GM12872 (cell line): Measurements from ENCODE around the gene KCP.

Experiments
- TF ChIP-seq, protein P1 (sequence below): IDR thresholded peaks from 3 replicates; pipeline ENCODE4 v1.5.1; 2011; ENCODE audit warnings: low read depth, mild to moderate bottlenecking, low read length, moderate library complexity; ENCODE audit not compliant: insufficient read depth

The KCP gene

DNA sequence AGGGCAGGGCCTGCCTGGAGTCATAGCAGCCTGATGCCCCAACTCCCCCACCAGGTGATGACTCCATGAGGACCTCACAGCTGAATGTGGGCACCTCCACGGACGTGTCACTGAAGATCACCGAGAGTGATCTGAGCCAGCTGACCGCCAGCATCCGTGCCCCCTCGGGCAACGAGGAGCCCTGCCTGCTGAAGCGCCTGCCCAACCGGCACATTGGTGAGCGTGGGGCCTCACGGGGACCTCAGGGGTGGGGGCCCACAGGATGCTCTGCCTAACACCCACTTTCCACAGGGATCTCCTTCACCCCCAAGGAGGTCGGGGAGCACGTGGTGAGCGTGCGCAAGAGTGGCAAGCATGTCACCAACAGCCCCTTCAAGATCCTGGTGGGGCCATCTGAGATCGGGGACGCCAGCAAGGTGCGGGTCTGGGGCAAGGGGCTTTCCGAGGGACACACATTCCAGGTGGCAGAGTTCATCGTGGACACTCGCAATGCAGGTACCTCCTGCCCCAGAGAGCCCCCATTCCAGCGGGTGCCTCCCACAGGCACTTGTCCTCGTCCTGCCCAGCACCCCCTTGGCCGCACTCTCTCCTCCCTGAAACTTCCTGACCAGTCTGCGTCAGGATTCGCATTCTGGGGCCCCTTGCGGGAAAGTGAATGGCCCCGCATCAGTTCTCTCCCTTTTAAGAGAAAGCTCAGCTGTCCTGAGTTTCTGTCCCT, 57.8 kb downstream of the KCP start:
- TF ChIP-seq, protein P1, sequence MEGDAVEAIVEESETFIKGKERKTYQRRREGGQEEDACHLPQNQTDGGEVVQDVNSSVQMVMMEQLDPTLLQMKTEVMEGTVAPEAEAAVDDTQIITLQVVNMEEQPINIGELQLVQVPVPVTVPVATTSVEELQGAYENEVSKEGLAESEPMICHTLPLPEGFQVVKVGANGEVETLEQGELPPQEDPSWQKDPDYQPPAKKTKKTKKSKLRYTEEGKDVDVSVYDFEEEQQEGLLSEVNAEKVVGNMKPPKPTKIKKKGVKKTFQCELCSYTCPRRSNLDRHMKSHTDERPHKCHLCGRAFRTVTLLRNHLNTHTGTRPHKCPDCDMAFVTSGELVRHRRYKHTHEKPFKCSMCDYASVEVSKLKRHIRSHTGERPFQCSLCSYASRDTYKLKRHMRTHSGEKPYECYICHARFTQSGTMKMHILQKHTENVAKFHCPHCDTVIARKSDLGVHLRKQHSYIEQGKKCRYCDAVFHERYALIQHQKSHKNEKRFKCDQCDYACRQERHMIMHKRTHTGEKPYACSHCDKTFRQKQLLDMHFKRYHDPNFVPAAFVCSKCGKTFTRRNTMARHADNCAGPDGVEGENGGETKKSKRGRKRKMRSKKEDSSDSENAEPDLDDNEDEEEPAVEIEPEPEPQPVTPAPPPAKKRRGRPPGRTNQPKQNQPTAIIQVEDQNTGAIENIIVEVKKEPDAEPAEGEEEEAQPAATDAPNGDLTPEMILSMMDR: no peak

- TF ChIP-seq, protein P1: no peak
Measured at GRCh38 chr7:128849804-128850490, 60.6 kb downstream of the KCP start.

GRCh38 chr7:128849156-128849515, 61.4 kb downstream of the KCP start:
- TF ChIP-seq, protein P1: no peak

DNA sequence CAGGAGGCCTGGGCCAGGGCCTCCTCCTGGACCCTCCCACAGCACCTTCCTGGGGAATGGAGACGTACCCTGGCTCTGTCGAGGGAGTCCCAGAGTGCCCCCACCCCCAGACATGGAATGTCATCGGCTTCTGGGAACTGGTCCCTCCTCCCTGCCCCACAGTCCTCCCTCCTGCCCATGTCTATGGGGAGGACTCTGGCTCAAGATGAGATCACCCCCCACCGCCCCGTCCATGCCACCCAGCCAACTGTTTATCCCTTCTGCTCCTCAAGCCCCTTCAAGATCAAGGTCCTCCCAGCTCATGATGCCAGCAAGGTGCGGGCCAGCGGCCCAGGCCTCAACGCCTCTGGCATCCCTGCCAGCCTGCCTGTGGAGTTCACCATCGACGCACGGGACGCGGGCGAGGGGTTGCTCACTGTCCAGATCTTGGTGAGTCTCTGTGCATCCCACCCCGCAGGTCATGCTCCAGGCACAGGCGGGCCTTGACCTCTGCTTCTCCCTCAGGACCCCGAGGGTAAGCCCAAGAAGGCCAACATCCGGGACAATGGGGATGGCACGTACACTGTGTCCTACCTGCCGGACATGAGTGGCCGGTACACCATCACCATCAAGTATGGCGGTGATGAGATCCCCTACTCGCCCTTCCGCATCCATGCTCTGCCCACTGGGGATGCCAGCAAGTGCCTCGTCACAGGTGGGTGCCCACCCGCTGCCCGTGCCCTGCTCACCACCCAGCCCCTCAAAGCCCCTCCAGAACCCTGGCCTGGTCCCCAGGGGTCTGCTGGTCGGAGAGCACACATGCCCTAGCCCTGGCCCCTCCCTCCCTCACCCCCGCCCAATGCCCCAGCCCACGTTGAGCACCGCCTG, 62.0 kb downstream of the KCP start:
- TF ChIP-seq, protein P1: no peak

DNA sequence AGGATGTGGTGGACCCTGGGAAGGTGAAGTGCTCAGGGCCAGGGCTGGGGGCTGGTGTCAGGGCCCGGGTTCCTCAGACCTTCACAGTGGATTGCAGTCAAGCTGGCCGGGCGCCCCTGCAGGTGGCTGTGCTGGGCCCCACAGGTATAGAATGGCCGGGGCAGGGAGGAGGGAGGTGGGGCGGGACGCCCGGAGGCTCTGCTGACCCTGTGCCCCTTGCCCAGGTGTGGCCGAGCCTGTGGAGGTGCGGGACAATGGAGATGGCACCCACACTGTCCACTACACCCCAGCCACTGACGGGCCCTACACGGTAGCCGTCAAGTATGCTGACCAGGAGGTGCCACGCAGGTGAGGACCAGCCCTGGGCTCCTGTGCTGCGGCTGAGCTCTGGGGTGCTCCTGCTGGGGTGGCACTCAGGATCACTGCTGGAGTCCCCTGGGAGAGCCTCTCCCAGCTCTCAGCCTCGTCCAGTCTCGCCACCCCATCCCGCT, 62.7 kb downstream of the KCP start:
- TF ChIP-seq, protein P1: no peak

- TF ChIP-seq, protein P1: no peak
Measured at GRCh38 chr7:128846781-128847444, 63.6 kb downstream of the KCP start.
